ENCODE results near the gene WAS.

The WAS gene

DNA sequence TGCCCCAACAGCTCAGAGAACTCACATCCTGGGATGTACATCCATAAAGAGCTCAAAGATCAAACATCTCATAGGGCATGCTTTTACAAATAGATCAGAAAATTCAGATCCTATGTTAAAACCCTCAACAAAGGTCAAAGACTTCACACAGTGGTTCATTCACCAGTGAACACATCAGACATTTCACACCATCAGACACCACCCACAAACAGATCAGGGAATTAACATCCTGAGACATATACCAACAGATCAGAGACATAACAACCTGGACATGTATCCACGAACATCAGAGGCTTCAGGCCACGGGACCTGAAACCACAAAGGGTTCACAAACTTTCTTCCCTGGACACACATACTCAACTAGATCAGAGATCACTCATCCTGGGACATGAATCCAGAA lies 36.4 kb downstream of the WAS start:
- Histone ChIP-seq H3K4me3 (replicated peaks; ENCODE audit: insufficient read depth, low read length) (no peak overlapping the region), H3K27ac (replicated peaks) (no peak overlapping the region), H3K27me3 (ENCODE audit: insufficient read depth, poor library complexity, severe bottlenecking) (no peaks in the 10 kb centered on the region)
- TF ChIP-seq SPI1 (IDR thresholded peaks at IDR 0.05; ENCODE audit: borderline replicate concordance, low read depth), result no peak
- TF ChIP-seq POLR2AphosphoS5 (IDR thresholded peaks at IDR 0.05; ENCODE audit: low read depth), result no peak
- TF ChIP-seq GABPA (IDR thresholded peaks at IDR 0.05; ENCODE audit: low read depth), result no peak
- TF ChIP-seq, protein P1, sequence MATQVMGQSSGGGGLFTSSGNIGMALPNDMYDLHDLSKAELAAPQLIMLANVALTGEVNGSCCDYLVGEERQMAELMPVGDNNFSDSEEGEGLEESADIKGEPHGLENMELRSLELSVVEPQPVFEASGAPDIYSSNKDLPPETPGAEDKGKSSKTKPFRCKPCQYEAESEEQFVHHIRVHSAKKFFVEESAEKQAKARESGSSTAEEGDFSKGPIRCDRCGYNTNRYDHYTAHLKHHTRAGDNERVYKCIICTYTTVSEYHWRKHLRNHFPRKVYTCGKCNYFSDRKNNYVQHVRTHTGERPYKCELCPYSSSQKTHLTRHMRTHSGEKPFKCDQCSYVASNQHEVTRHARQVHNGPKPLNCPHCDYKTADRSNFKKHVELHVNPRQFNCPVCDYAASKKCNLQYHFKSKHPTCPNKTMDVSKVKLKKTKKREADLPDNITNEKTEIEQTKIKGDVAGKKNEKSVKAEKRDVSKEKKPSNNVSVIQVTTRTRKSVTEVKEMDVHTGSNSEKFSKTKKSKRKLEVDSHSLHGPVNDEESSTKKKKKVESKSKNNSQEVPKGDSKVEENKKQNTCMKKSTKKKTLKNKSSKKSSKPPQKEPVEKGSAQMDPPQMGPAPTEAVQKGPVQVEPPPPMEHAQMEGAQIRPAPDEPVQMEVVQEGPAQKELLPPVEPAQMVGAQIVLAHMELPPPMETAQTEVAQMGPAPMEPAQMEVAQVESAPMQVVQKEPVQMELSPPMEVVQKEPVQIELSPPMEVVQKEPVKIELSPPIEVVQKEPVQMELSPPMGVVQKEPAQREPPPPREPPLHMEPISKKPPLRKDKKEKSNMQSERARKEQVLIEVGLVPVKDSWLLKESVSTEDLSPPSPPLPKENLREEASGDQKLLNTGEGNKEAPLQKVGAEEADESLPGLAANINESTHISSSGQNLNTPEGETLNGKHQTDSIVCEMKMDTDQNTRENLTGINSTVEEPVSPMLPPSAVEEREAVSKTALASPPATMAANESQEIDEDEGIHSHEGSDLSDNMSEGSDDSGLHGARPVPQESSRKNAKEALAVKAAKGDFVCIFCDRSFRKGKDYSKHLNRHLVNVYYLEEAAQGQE (IDR thresholded peaks at IDR 0.05; ENCODE audit: insufficient replicate concordance, low read depth), result no peak
- TF ChIP-seq CTCF (IDR thresholded peaks at IDR 0.05; ENCODE audit: insufficient read depth, low read length), result no peak
- DNase-seq (ENCODE audit: low read depth in 1 of 2, low spot score in 1 of 2), result no peak

DNA sequence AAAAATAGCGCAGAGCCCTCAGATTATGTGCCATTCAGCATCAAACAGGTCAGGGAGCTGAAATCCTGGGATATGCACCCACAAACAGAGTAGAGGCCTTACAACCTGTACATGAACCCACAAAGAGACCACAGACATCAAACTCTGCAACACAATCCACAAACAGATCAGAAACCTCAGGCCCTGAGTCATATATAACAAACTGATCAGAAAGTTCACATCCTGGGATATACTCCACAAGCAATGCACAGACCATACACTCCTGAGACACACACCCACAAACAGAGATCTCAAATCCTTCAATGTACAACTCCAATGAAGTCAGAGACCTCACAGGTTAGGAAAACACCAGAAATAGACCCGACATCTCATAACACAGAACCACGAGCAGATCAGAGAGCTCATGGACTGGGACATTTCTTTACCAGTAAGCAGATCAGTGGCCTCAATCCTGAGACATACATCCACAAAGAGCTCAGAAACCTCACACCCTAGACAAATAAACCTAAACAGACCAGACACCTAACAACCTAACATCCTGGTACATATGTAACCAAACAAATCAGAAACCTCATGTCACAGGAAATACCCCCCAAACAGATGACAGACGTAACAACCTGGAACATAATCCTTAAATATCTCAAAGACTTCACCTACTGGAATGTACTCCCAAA lies 37.1 kb downstream of the WAS start:
- TF ChIP-seq POLR2AphosphoS5 (IDR thresholded peaks at IDR 0.05; ENCODE audit: low read depth) (no peak), CTCF (IDR thresholded peaks at IDR 0.05; ENCODE audit: insufficient read depth, low read length) (no peak), SPI1 (IDR thresholded peaks at IDR 0.05; ENCODE audit: borderline replicate concordance, low read depth) (no peak), GABPA (IDR thresholded peaks at IDR 0.05; ENCODE audit: low read depth) (no peak)
- TF ChIP-seq, protein P1 (IDR thresholded peaks at IDR 0.05; ENCODE audit: insufficient replicate concordance, low read depth), result no peak
- Histone ChIP-seq H3K27ac (replicated peaks) (no peak overlapping the region), H3K4me3 (replicated peaks; ENCODE audit: insufficient read depth, low read length) (no peak overlapping the region), H3K27me3 (ENCODE audit: insufficient read depth, poor library complexity, severe bottlenecking) (no peaks in the 10 kb centered on the region)
- DNase-seq (ENCODE audit: low read depth in 1 of 2, low spot score in 1 of 2), result no peak

DNA sequence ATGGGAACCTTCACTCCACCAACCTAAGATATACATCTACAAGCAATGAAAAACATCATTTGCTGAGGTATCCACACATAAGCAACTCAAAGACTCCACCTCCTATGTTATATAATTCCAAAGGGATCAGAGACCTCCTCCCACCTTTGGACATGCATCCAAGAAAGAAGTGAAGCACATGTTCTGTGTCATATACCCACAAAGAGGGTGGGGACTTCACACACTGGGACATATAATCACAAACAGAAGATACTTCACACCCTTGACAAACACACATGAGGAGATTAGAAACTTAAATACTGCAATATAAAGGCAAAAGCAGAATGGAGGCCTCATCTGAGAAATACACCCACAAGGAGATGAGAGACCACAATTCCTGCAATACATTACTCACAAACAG lies 38.3 kb downstream of the WAS start:
- no peak for DNase-seq (ENCODE audit: low read depth in 1 of 2, low spot score in 1 of 2)
- no peak overlapping the region for H3K4me3 ChIP-seq (replicated peaks; ENCODE audit: insufficient read depth, low read length)
- no peaks in the 10 kb centered on the region for H3K27me3 ChIP-seq (ENCODE audit: insufficient read depth, poor library complexity, severe bottlenecking)
- H3K27ac ChIP-seq (replicated peaks), result no peak overlapping the region
- no peak for TF ChIP-seq CTCF (IDR thresholded peaks at IDR 0.05; ENCODE audit: insufficient read depth, low read length)
- TF ChIP-seq, protein P1 (IDR thresholded peaks at IDR 0.05; ENCODE audit: insufficient replicate concordance, low read depth), result no peak
- TF ChIP-seq POLR2AphosphoS5 (IDR thresholded peaks at IDR 0.05; ENCODE audit: low read depth), result no peak
- TF ChIP-seq GABPA (IDR thresholded peaks at IDR 0.05; ENCODE audit: low read depth), result no peak
- TF ChIP-seq SPI1 (IDR thresholded peaks at IDR 0.05; ENCODE audit: borderline replicate concordance, low read depth), result no peak
